Sigmoid colon (tissue), 4 donors: ENCODE results near the gene HECW1.

Experiments used
- POLR2AphosphoS5 ChIP-seq, 4 donors: sonication (generic); formaldehyde crosslinking; IDR thresholded peaks; one replicate each; pipeline ENCODE4 v1.6.1; 2017; ENCODE audit warnings: antibody characterized with exemption in 4 of 4
- TF ChIP-seq, protein P1 (sequence below), 4 experiments: fragments of 450-650 bp in 3 of 4; fragments of 200-600 bp in 1 of 4; IDR thresholded peaks; one replicate each; pipeline ENCODE4 v1.5.1; 2016 to 2019; ENCODE audit warnings: antibody characterized with exemption in 4 of 4, mild to moderate bottlenecking in 3 of 4, moderate library complexity in 2 of 4

DNA sequence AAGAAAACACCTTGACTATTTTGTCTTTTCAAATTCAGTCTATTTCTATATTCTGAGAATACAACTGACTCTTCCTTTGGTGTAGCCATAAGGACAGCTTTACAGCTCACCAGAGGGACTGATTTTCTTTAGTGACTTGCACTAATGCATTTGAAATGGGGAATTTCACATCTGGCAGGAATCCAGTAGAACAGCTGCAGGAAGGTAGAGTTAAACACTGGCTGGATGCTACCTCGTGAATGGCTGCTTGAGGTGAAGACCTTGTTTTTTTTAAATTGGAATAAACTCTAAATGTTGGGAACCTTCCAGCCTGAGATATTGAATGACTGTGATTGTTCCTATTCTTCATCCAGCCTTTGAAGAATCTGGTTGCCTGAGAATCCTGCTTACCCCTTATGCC is 330.9 kb downstream of the HECW1 start:
- TF ChIP-seq, protein P1, sequence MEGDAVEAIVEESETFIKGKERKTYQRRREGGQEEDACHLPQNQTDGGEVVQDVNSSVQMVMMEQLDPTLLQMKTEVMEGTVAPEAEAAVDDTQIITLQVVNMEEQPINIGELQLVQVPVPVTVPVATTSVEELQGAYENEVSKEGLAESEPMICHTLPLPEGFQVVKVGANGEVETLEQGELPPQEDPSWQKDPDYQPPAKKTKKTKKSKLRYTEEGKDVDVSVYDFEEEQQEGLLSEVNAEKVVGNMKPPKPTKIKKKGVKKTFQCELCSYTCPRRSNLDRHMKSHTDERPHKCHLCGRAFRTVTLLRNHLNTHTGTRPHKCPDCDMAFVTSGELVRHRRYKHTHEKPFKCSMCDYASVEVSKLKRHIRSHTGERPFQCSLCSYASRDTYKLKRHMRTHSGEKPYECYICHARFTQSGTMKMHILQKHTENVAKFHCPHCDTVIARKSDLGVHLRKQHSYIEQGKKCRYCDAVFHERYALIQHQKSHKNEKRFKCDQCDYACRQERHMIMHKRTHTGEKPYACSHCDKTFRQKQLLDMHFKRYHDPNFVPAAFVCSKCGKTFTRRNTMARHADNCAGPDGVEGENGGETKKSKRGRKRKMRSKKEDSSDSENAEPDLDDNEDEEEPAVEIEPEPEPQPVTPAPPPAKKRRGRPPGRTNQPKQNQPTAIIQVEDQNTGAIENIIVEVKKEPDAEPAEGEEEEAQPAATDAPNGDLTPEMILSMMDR (IDR thresholded peaks at IDR 0.05) = no peak
- TF ChIP-seq POLR2AphosphoS5 (IDR thresholded peaks at IDR 0.05) = no peak
